Measurements from ENCODE around the gene CRADD. TPM values are rescaled to one million over a fixed set of nuclear protein-coding genes. Genes with fewer than 3 reads are reported as not detected.

The CRADD gene
- total RNA-seq, 1 experiment from 2014 or later: 7.6 TPM

GRCh38 chr12:93895089-93895445, 217.9 kb downstream of the CRADD start:
- Mint-ChIP-seq H3K36me3 (ENCODE audit: insufficient read depth in 1 of 3, low read depth in 3 of 3) (no peaks in the 10 kb centered on the region), H3K27me3 (ENCODE audit: low read depth) (no peaks in the 10 kb centered on the region), H3K27ac (peak overlapping the region in 1 of 3 experiments; percentile 58; a peak in 3 of 7 replicates), H3K4me3 (no peak overlapping the region), H3K4me1 (peaks cover 23 to 29% of the 10 kb centered on the region in 2 experiments), H3K9me3 (no peaks in the 10 kb centered on the region)
- no peak for DNase-seq
- no peak overlapping the region for H3K27ac ChIP-seq (ENCODE audit: insufficient read length, low read depth, low read length)
- H3K4me1 ChIP-seq (ENCODE audit: insufficient read depth, low read length): no peaks in the 10 kb centered on the region
- no peaks in the 10 kb centered on the region for H3K27me3 ChIP-seq (ENCODE audit: insufficient read depth, low read length)
- H2BK20ac ChIP-seq (ENCODE audit: low read depth, low read length, poor library complexity, severe bottlenecking): no peak overlapping the region
- H4K20me1 ChIP-seq (ENCODE audit: control insufficient read depth, insufficient read depth, insufficient read length): no peaks in the 10 kb centered on the region
- peak; percentile 37; the same call in 1 of the 3 replicates for TF ChIP-seq CTCF (conservative IDR thresholded peaks at IDR 0.05)
- H3K4ac ChIP-seq (ENCODE audit: low read depth, low read length): no peak overlapping the region
- no peak overlapping the region for H2BK5ac ChIP-seq (ENCODE audit: insufficient read length, low read length)
- H3K79me1 ChIP-seq (ENCODE audit: insufficient read depth, low read depth, low read length, poor library complexity, severe bottlenecking): no peaks in the 10 kb centered on the region
- H2AFZ ChIP-seq (ENCODE audit: low read length): no peak overlapping the region
- H3T11ph ChIP-seq (ENCODE audit: low read length): no peak overlapping the region
- H3K4me2 ChIP-seq (ENCODE audit: insufficient read depth, insufficient read length, low read length): no peak overlapping the region
- H2BK120ac ChIP-seq (ENCODE audit: low read depth, low read length, poor library complexity, severe bottlenecking): no peak overlapping the region
- no peak overlapping the region for H3K56ac ChIP-seq (ENCODE audit: insufficient read length, low read depth, low read length)
- H3K14ac ChIP-seq (ENCODE audit: insufficient read depth, low read length): no peak overlapping the region
- no peak overlapping the region for H2AK5ac ChIP-seq (ENCODE audit: insufficient read length, low read length)
- H3K79me2 ChIP-seq (ENCODE audit: insufficient read depth, low read length): no peaks in the 10 kb centered on the region
- H3K9me3 ChIP-seq (ENCODE audit: control insufficient read depth, low read depth, low read length): no peaks in the 10 kb centered on the region
- H3K23me2 ChIP-seq (ENCODE audit: insufficient read length, low read depth, low read length, poor library complexity, severe bottlenecking): no peaks in the 10 kb centered on the region
- H2BK12ac ChIP-seq (ENCODE audit: insufficient read length, low read depth, low read length): no peak overlapping the region
- no peak overlapping the region for H2BK15ac ChIP-seq (ENCODE audit: low read depth, low read length)
- no peak overlapping the region for H3K9ac ChIP-seq (ENCODE audit: extremely low read depth, insufficient read length, low read length)
- no peak overlapping the region for H3K23ac ChIP-seq (ENCODE audit: insufficient read length, low read depth, low read length)
- H4K91ac ChIP-seq (ENCODE audit: insufficient read length, low read depth, low read length): no peak overlapping the region
- H3K18ac ChIP-seq (ENCODE audit: insufficient read length, low read depth, low read length): no peak overlapping the region
- H4K8ac ChIP-seq (replicated peaks; ENCODE audit: insufficient read length, low read depth, low read length): no peak overlapping the region
- H4K5ac ChIP-seq (ENCODE audit: insufficient read length, low read depth, low read length): no peak overlapping the region
- WGBS (ENCODE audit: extremely low coverage, insufficient read length, low lambda C conversion rate): no CpG with 5 or more reads among the region's 6 CpGs

Measured in H9 (cell line).